NCI-H2081 (cell line): ENCODE data around the gene LTA.
A peak's percentile ranks its signal among the peaks of the same experiment; 100 is the strongest.
"Not testable (repeated sequence)": the region's sequence is repeated elsewhere in the genome, so short reads cannot be mapped to it uniquely, and the experiment has no call there.

ENCODE experiments used
- DNase-seq, 2 experiments: peaks; one replicate each; lab custom pipeline; 2025; lab: John Stamatoyannopoulos, UW

LTA gene

GRCh38 chr6:31586599-31587281, 14.7 kb downstream of the LTA start:
- no peak for DNase-seq

GRCh38 chr6:31587791-31588777, 16.0 kb downstream of the LTA start:
- DNase-seq, result no peak

GRCh38 chr6:31588871-31589650, 17.0 kb downstream of the LTA start:
- DNase-seq, result no peak

GRCh38 chr6:31590691-31591090, 18.6 kb downstream of the LTA start:
- DNase-seq, result not testable (repeated sequence)

- no peak for DNase-seq
Observed at GRCh38 chr6:31592396-31592771, 20.3 kb downstream of the LTA start.

GRCh38 chr6:31597006-31597405, 24.9 kb downstream of the LTA start:
- DNase-seq, result peak in 1 of 2 experiments; percentile 10

GRCh38 chr6:31607317-31607716, 35.2 kb downstream of the LTA start:
- DNase-seq, result no peak

GRCh38 chr6:31609519-31610406, 37.7 kb downstream of the LTA start:
- DNase-seq, result peak in 1 of 2 experiments; percentile 41

- no peak for DNase-seq
Observed at GRCh38 chr6:31610968-31611367, 38.9 kb downstream of the LTA start.

GRCh38 chr6:31614075-31614619, 42.1 kb downstream of the LTA start:
- no peak for DNase-seq

GRCh38 chr6:31614684-31615578, 42.8 kb downstream of the LTA start, which contains the start of gene AIF1:
Gene AIF1, plus strand, starts transcription at chr6:31615234. Its CDS starts 96 bp downstream, at chr6:31615330.
- DNase-seq, result no peak

- DNase-seq, result no peak
Observed at GRCh38 chr6:31615748-31616147, 43.7 kb downstream of the LTA start.

- no peak for DNase-seq
Observed at GRCh38 chr6:31617010-31617409, 44.9 kb downstream of the LTA start.

- peak; percentile 98 to 99 for DNase-seq
Observed at GRCh38 chr6:31619805-31620585, 47.9 kb downstream of the LTA start.

GRCh38 chr6:31620586-31621319, 48.7 kb downstream of the LTA start, which contains the start of gene PRRC2A:
Gene PRRC2A, plus strand, starts transcription at chr6:31620715. Its CDS starts 2,075 bp downstream, at chr6:31622790.
- peak; percentile 79 to 84 for DNase-seq

- DNase-seq, result no peak
Observed at GRCh38 chr6:31621320-31621939, 49.3 kb downstream of the LTA start.

- DNase-seq, result peak in 1 of 2 experiments; percentile 17
Observed at GRCh38 chr6:31621991-31622390, 49.9 kb downstream of the LTA start.

GRCh38 chr6:31622684-31623091, 50.6 kb downstream of the LTA start:
- no peak for DNase-seq
